Endothelial cell of umbilical vein (primary cell): ENCODE results near the gene CMTM4. TPM values are rescaled to one million over a fixed set of nuclear protein-coding genes. Genes with fewer than 3 reads are reported as not detected.

ENCODE experiments used
- BruUV-seq: library from RNA; stranded (reverse); fragments of 400-500 nt; replicated peaks from 2 replicates; lab custom pipeline; 2021; lab: Mats Ljungman, UMichigan
- CTCF ChIA-PET: fragments of 300-600, 350-600 bp; sonication (Branson Sonifier 250); formaldehyde crosslinking; loops from one replicate; lab custom pipeline; 2021; ENCODE audit warnings: antibody characterized with exemption, inconsistent platforms; lab: Charles Lee
- POLR2A ChIA-PET: fragments of 300-600, 350-600 bp; sonication (Branson Sonifier 250); formaldehyde crosslinking; loops from one replicate; lab custom pipeline; 2021; ENCODE audit warnings: antibody characterized with exemption, inconsistent platforms; lab: Charles Lee
- DNase-seq: peaks from one replicate; pipeline ENCODE4 v3.0.0-alpha.2; 2011; ENCODE audit warnings: low read depth, low spot score
- FAIRE-seq: peaks from 2 replicates; lab custom pipeline; 2011; peaks lifted over from hg19 to GRCh38; lab: Jason Lieb, UNC
- H2AFZ ChIP-seq: 2 replicates; pipeline ENCODE4 v1.6.0; 2012; ENCODE audit warnings: low read depth, low read length, control low read depth, inconsistent platforms
- H3K27ac ChIP-seq: 2 replicates; pipeline ENCODE4 v1.5.1; 2011; ENCODE audit warnings: low read depth, mild to moderate bottlenecking, control low read depth, low read length, moderate library complexity; ENCODE audit not compliant: insufficient read depth
- H3K27me3 ChIP-seq, 2 experiments: 2 replicates each; pipeline versions ENCODE4 v1.6.0 to v1.6.1; 2011; ENCODE audit warnings: low read length in 2 of 2, mixed read lengths in 1 of 2; ENCODE audit not compliant: control insufficient read depth in 2 of 2, insufficient read depth in 2 of 2
- H3K36me3 ChIP-seq, 2 experiments: 2 replicates in 1 of 2; 3 replicates in 1 of 2; pipeline ENCODE4 v1.5.1; 2011; ENCODE audit warnings: low read length in 2 of 2, mild to moderate bottlenecking in 1 of 2, moderate library complexity in 1 of 2; ENCODE audit not compliant: control insufficient read depth in 2 of 2, insufficient read depth in 2 of 2; ENCODE audit errors: extremely low read depth in 1 of 2
- H3K4me1 ChIP-seq: 3 replicates; pipeline ENCODE4 v1.5.1; 2011; ENCODE audit warnings: mild to moderate bottlenecking, low read length; ENCODE audit not compliant: control insufficient read depth, insufficient read depth; ENCODE audit errors: extremely low read depth
- H3K4me2 ChIP-seq: 2 replicates; pipeline ENCODE4 v1.6.1; 2011; ENCODE audit warnings: low read length, control low read depth, mixed read lengths; ENCODE audit not compliant: insufficient read depth
- H3K4me3 ChIP-seq, 3 experiments: fragments of 200-600 bp in 1 of 3; sonication (generic), shearing (Covaris generic) in 1 of 3; replicated peaks in 1 of 3; 2 replicates each; pipeline ENCODE4 v1.5.1; 2011 to 2016; ENCODE audit warnings: control low read depth in 3 of 3, low read length in 3 of 3, mild to moderate bottlenecking in 2 of 3, inconsistent platforms in 1 of 3, low read depth in 1 of 3, moderate library complexity in 1 of 3; ENCODE audit not compliant: insufficient read depth in 1 of 3
- H3K79me2 ChIP-seq: 2 replicates; pipeline ENCODE4 v1.6.0; 2012; ENCODE audit warnings: low read length, inconsistent platforms; ENCODE audit not compliant: control insufficient read depth, insufficient read depth
- H3K9ac ChIP-seq: replicated peaks from 2 replicates; pipeline ENCODE3; 2011; ENCODE audit warnings: low read length, control low read depth; ENCODE audit not compliant: insufficient read depth; ENCODE audit errors: extremely low read depth
- H3K9me1 ChIP-seq: replicated peaks from 3 replicates; pipeline ENCODE4 v1.6.0; 2011; ENCODE audit warnings: mild to moderate bottlenecking, low read length; ENCODE audit not compliant: control insufficient read depth, insufficient read depth; ENCODE audit errors: extremely low read depth
- H3K9me3 ChIP-seq: replicated peaks from 2 replicates; pipeline ENCODE4 v1.5.1; 2012; ENCODE audit warnings: low read length, inconsistent platforms; ENCODE audit not compliant: control insufficient read depth, insufficient read depth
- H4K20me1 ChIP-seq: replicated peaks from 2 replicates; pipeline ENCODE3; 2011; ENCODE audit warnings: mild to moderate bottlenecking, low read length; ENCODE audit not compliant: control insufficient read depth, insufficient read depth; ENCODE audit errors: extremely low read depth
- CTCF ChIP-seq, 2 donors: IDR thresholded peaks; 1 replicate in 1 of 2; 2 replicates in 1 of 2; pipeline ENCODE4 v1.5.1; 2011; ENCODE audit warnings: low read length in 2 of 2, mild to moderate bottlenecking in 2 of 2, moderate library complexity in 2 of 2, control low read depth in 1 of 2, inconsistent platforms in 1 of 2, low read depth in 1 of 2; ENCODE audit not compliant: insufficient read depth in 1 of 2; ENCODE audit errors: extremely low read depth in 1 of 2
- EZH2 ChIP-seq: IDR thresholded peaks from 2 replicates; pipeline ENCODE4 v1.6.1; 2012; ENCODE audit warnings: borderline replicate concordance, low read depth, mild to moderate bottlenecking, moderate library complexity, low read length, inconsistent platforms; ENCODE audit not compliant: severe bottlenecking
- FOS ChIP-seq: IDR thresholded peaks from 2 replicates; pipeline ENCODE4 v1.6.1; 2011; ENCODE audit warnings: mild to moderate bottlenecking, low read length, moderate library complexity, borderline replicate concordance; ENCODE audit not compliant: insufficient read depth
- GATA2 ChIP-seq: IDR thresholded peaks from 2 replicates; pipeline ENCODE4 v1.7.0; 2011; ENCODE audit warnings: low read depth, mild to moderate bottlenecking, moderate library complexity, mixed read lengths, low read length; ENCODE audit not compliant: insufficient read length, insufficient read depth
- JUN ChIP-seq: IDR thresholded peaks from 2 replicates; pipeline ENCODE4 v1.6.1; 2011; ENCODE audit warnings: borderline replicate concordance, low read depth; ENCODE audit not compliant: insufficient read length, insufficient read depth
- MAX ChIP-seq: IDR thresholded peaks from 2 replicates; pipeline ENCODE4 v1.6.1; 2011; ENCODE audit not compliant: insufficient read depth, insufficient read length
- MYC ChIP-seq: IDR thresholded peaks from one replicate; pipeline ENCODE4 v1.6.1; 2011; ENCODE audit warnings: mild to moderate bottlenecking, low read depth, low read length
- POLR2A ChIP-seq: IDR thresholded peaks from 2 replicates; pipeline ENCODE4 v1.6.1; 2012; ENCODE audit warnings: low read depth, mild to moderate bottlenecking, control low read depth, low read length
- POLR2AphosphoS5 ChIP-seq: IDR thresholded peaks from 2 replicates; pipeline ENCODE4 v1.6.1; 2012; ENCODE audit warnings: low read depth, mild to moderate bottlenecking, control low read depth, low read length, moderate library complexity; ENCODE audit not compliant: insufficient read depth
- dilution Hi-C: fragments of 300-500 bp; cut with MboI; formaldehyde crosslinking; loops from one replicate; pipeline ENCODE4 v1.15.0; 2019; ENCODE audit warnings: low sequenced_read_pairs; ENCODE audit not compliant: extremely low pct_ligation_motif_present
- intact Hi-C: fragments of 100-400 bp; cut with micrococcal nuclease; formaldehyde crosslinking; loops from one replicate; pipeline ENCODE4 v1.10.0; 2022
- polyA plus RNA-seq, 4 experiments: library from polyadenylated mRNA; depleted of rRNA in 3 of 4; stranded (reverse) in 3 of 4; unstranded in 1 of 4; fragments of >200 nt; gene quantifications; 2 replicates each; pipeline versions ENCODE4 v1.2.1 to v1.2.3, GENCODE V29; 2011 to 2012; ENCODE audit warnings: missing spikeins in 1 of 4
- total RNA-seq: library from RNA; stranded (reverse); gene quantifications from 2 replicates; pipeline ENCODE4 v1.2.3, GENCODE V29; 2021

The CMTM4 gene
- total and polyA plus RNA-seq, 2 donors (not counting 3 experiments of a cell fraction or from before 2014, with no cell fraction given), result 9.0 to 10.7 TPM

- Histone ChIP-seq H3K9ac (no peak overlapping the region), H3K4me3 (no peak overlapping the region), H3K9me3 (no peaks in the 10 kb centered on the region), H3K4me1 (peaks cover 17% of the 10 kb centered on the region), H3K79me2 (peaks cover 30% of the 10 kb centered on the region), H3K9me1 (no peaks in the 10 kb centered on the region), H3K27me3 (no peaks in the 10 kb centered on the region), H3K4me2 (no peak overlapping the region), H3K36me3 (peaks cover 20 to 38% of the 10 kb centered on the region in 2 experiments), H4K20me1 (no peaks in the 10 kb centered on the region), H2AFZ (no peak overlapping the region), H3K27ac (peak overlapping the region; percentile 28)
- dilution Hi-C loops, result no loop called here
- FAIRE-seq (peak; percentile 93), DNase-seq (peak; percentile 77)
- ChIA-PET POLR2A (interaction anchor here (0.6 kb wide), 1 partner anchor 139 kb away, joined by 5 read pairs; no protein-coding TSS in a partner anchor), CTCF (interaction anchor here (0.6 to 6.3 kb wide), 75 partner anchors 9 to 318 kb away, joined by 3 to 171 read pairs (median 5); partner anchors contain the start of genes CKLF, CMTM4, DYNC1LI2 and NAE1)
- BruUV-seq, result no TSS peak
- intact Hi-C loops, result loop anchor here (1.0 to 5.0 kb wide), 3 partner anchors 54 to 259 kb away; no protein-coding TSS in a partner anchor
- no peak for TF ChIP-seq EZH2
- peak; percentile 99 for TF ChIP-seq CTCF (IDR thresholded peaks at IDR 0.05; ENCODE audit: extremely low read depth in 1 of 2, insufficient read depth in 1 of 2, low read depth in 1 of 2, low read length in 2 of 2)
- TF ChIP-seq POLR2A, result no peak
- peak; percentile 41 for TF ChIP-seq POLR2AphosphoS5
- no peak for TF ChIP-seq GATA2
- TF ChIP-seq FOS, result no peak
- peak; percentile 63 for TF ChIP-seq MAX
- TF ChIP-seq MYC, result no peak
- no peak for TF ChIP-seq JUN
These were observed 88.1 kb downstream of the CMTM4 start for GRCh38 chr16:66608241-66609138.
